Activated CD8-positive, alpha-beta memory T cell treated with anti-CD3 and anti-CD28 coated beads for 24 hours (primary cell): ENCODE measurements around the gene GLMN.

Experiments used
- DNase-seq: peaks from one replicate; pipeline ENCODE4 v3.0.0-alpha.2; 2020

Gene GLMN

GRCh38 chr1:92298573-92299476, at the start of gene GLMN, which contains the start of gene RPAP2:
Gene GLMN, minus strand, starts transcription at chr1:92298987. Its CDS starts 988 bp downstream, at chr1:92297999.
Gene RPAP2, plus strand, starts transcription at chr1:92299059. Its CDS starts 15 bp downstream, at chr1:92299074.
- DNase-seq, result peak; percentile 90

- no peak for DNase-seq
These were observed 48.3 kb upstream of the GLMN start for GRCh38 chr1:92346866-92347640.

GRCh38 chr1:92343061-92343460, 44.3 kb upstream of the GLMN start:
- DNase-seq, result no peak

- no peak for DNase-seq
These were observed 43.6 kb upstream of the GLMN start for GRCh38 chr1:92342401-92342800.

GRCh38 chr1:92340154-92340553, 41.4 kb upstream of the GLMN start:
- DNase-seq, result no peak

GRCh38 chr1:92333668-92334067, 34.9 kb upstream of the GLMN start:
- DNase-seq, result no peak

- no peak for DNase-seq
These were observed 30.8 kb upstream of the GLMN start for GRCh38 chr1:92329347-92330129.

GRCh38 chr1:92327794-92328193, 29.0 kb upstream of the GLMN start:
- DNase-seq, result no peak

GRCh38 chr1:92326681-92327080, 27.9 kb upstream of the GLMN start:
- no peak for DNase-seq

GRCh38 chr1:92324784-92325183, 26.0 kb upstream of the GLMN start:
- no peak for DNase-seq

- no peak for DNase-seq
These were observed 25.0 kb upstream of the GLMN start for GRCh38 chr1:92323473-92324453.

- DNase-seq, result no peak
These were observed 19.2 kb upstream of the GLMN start for GRCh38 chr1:92317836-92318493.

- no peak for DNase-seq
These were observed 17.2 kb upstream of the GLMN start for GRCh38 chr1:92315766-92316599.

- no peak for DNase-seq
These were observed 15.2 kb upstream of the GLMN start for GRCh38 chr1:92314024-92314423.

- no peak for DNase-seq
These were observed 11.4 kb upstream of the GLMN start for GRCh38 chr1:92310185-92310597.

- DNase-seq, result no peak
These were observed 9.2 kb upstream of the GLMN start for GRCh38 chr1:92307980-92308379.

- DNase-seq, result no peak
These were observed 7.2 kb upstream of the GLMN start for GRCh38 chr1:92306020-92306419.

GRCh38 chr1:92301021-92301420, 2.2 kb upstream of the GLMN start:
- no peak for DNase-seq

- DNase-seq, result no peak
These were observed 827 bp upstream of the GLMN start for GRCh38 chr1:92299477-92300150.

GRCh38 chr1:92298213-92298572, 594 bp downstream of the GLMN start:
- DNase-seq, result no peak
